ENCODE measurements around the gene RBM23. TPM values are rescaled to one million over a fixed set of nuclear protein-coding genes. Genes with fewer than 3 reads are reported as not detected.
A peak's percentile ranks its signal among the peaks of the same experiment; 100 is the strongest.

The RBM23 gene
- total and polyA plus RNA-seq, 9 of the 15 experiments (the other 6 are each of a cell fraction or from before 2014, with no cell fraction given), result 46.0 to 102 (median 58.5) TPM

GRCh38 chr14:22918804-22919600 is at the start of gene RBM23 (continued):
- TF ChIP-seq, protein P1, sequence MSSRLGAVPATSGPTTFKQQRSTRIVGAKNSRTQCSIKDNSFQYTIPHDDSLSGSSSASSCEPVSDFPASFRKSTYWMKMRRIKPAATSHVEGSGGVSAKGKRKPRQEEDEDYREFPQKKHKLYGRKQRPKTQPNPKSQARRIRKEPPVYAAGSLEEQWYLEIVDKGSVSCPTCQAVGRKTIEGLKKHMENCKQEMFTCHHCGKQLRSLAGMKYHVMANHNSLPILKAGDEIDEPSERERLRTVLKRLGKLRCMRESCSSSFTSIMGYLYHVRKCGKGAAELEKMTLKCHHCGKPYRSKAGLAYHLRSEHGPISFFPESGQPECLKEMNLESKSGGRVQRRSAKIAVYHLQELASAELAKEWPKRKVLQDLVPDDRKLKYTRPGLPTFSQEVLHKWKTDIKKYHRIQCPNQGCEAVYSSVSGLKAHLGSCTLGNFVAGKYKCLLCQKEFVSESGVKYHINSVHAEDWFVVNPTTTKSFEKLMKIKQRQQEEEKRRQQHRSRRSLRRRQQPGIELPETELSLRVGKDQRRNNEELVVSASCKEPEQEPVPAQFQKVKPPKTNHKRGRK (tag; IDR thresholded peaks at IDR 0.05), result no peak
- TF ChIP-seq, protein P2, sequence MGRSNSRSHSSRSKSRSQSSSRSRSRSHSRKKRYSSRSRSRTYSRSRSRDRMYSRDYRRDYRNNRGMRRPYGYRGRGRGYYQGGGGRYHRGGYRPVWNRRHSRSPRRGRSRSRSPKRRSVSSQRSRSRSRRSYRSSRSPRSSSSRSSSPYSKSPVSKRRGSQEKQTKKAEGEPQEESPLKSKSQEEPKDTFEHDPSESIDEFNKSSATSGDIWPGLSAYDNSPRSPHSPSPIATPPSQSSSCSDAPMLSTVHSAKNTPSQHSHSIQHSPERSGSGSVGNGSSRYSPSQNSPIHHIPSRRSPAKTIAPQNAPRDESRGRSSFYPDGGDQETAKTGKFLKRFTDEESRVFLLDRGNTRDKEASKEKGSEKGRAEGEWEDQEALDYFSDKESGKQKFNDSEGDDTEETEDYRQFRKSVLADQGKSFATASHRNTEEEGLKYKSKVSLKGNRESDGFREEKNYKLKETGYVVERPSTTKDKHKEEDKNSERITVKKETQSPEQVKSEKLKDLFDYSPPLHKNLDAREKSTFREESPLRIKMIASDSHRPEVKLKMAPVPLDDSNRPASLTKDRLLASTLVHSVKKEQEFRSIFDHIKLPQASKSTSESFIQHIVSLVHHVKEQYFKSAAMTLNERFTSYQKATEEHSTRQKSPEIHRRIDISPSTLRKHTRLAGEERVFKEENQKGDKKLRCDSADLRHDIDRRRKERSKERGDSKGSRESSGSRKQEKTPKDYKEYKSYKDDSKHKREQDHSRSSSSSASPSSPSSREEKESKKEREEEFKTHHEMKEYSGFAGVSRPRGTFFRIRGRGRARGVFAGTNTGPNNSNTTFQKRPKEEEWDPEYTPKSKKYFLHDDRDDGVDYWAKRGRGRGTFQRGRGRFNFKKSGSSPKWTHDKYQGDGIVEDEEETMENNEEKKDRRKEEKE (IDR thresholded peaks at IDR 0.05; ENCODE audit: borderline replicate concordance in 1 of 2, control insufficient read depth in 1 of 2, low read depth in 2 of 2, low read length in 1 of 2), result no peak
- TF ChIP-seq ZNF830 (CRISPR knock-in tag; IDR thresholded peaks at IDR 0.05), result peak; percentile 58; the same call in 1 of the 2 replicates
- TF ChIP-seq LCOR (CRISPR knock-in tag; IDR thresholded peaks at IDR 0.05), result peak; percentile 51; the same call in 1 of the 2 replicates
- no peak for TF ChIP-seq MBD1 (CRISPR knock-in tag; IDR thresholded peaks at IDR 0.05)
- TF ChIP-seq, protein P3, sequence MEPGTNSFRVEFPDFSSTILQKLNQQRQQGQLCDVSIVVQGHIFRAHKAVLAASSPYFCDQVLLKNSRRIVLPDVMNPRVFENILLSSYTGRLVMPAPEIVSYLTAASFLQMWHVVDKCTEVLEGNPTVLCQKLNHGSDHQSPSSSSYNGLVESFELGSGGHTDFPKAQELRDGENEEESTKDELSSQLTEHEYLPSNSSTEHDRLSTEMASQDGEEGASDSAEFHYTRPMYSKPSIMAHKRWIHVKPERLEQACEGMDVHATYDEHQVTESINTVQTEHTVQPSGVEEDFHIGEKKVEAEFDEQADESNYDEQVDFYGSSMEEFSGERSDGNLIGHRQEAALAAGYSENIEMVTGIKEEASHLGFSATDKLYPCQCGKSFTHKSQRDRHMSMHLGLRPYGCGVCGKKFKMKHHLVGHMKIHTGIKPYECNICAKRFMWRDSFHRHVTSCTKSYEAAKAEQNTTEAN (CRISPR knock-in tag; IDR thresholded peaks at IDR 0.05), result no peak
- TF ChIP-seq CXXC5 (CRISPR knock-in tag; IDR thresholded peaks at IDR 0.05), result peak; percentile 78
- 0 out of 2 replicates have a peak, but pooled peaks have one; percentile 13 for TF ChIP-seq HMGXB4 (CRISPR knock-in tag; IDR thresholded peaks at IDR 0.05)
- no peak for TF ChIP-seq CBX2 (IDR thresholded peaks at IDR 0.05; ENCODE audit: insufficient read depth, low read length, poor library complexity, severe bottlenecking)
- peak; percentile 100 for TF ChIP-seq ZSCAN29 (IDR thresholded peaks at IDR 0.05)
- TF ChIP-seq SPI1 (IDR thresholded peaks at IDR 0.05; ENCODE audit: borderline replicate concordance, low read depth, low read length), result no peak
- TF ChIP-seq MLLT1 (IDR thresholded peaks at IDR 0.05), result no peak
- TF ChIP-seq TCFL5 (CRISPR knock-in tag; conservative IDR thresholded peaks at IDR 0.05), result no peak
- no peak for TF ChIP-seq BRD4 (IDR thresholded peaks at IDR 0.05)
- TF ChIP-seq ZNF143 (CRISPR knock-in tag; IDR thresholded peaks at IDR 0.05), result no peak

All from K562 (cell line).